HepG2 (cell line): ENCODE data around the gene CIROP. TPM values are rescaled to one million over a fixed set of nuclear protein-coding genes. Genes with fewer than 3 reads are reported as not detected.
A peak's percentile ranks its signal among the peaks of the same experiment; 100 is the strongest.

Experiments used
- ATAC-seq: fragments of 200-7000 bp; cut with Tn5 transposase; 3 replicates; pipeline ENCODE4 v1.9.1; 2020; ENCODE audit warnings: mild to moderate bottlenecking, moderate library complexity
- BruUV-seq: library from RNA; stranded (reverse); fragments of 400-500 nt; replicated peaks from 2 replicates; lab custom pipeline; 2021; lab: Mats Ljungman, UMichigan
- CTCF ChIA-PET: fragments of 300-600 bp; formaldehyde crosslinking; extraction: SDS; loops from one replicate; lab custom pipeline; 2021; ENCODE audit warnings: low total read pairs, inconsistent platforms, low intra/inter-chr PET ratio; lab: Yijun Ruan, JAX
- POLR2A ChIA-PET: fragments of 350-600 bp; sonication (Branson Sonifier 250); formaldehyde crosslinking; loops from one replicate; lab custom pipeline; 2020; ENCODE audit warnings: antibody characterized with exemption, inconsistent platforms; lab: Yijun Ruan, JAX
- DNase-seq: peaks from one replicate; pipeline ENCODE4 v3.0.0-alpha.2; 2015; ENCODE audit warnings: low spot score
- FAIRE-seq: peaks from 3 replicates; lab custom pipeline; 2011; peaks lifted over from hg19 to GRCh38; lab: Jason Lieb, UNC
- H2AFZ ChIP-seq: one replicate; pipeline ENCODE4 v1.6.1; 2011; ENCODE audit warnings: low read length, inconsistent platforms
- H3K27ac ChIP-seq: fragments of 300-600 bp; 3 replicates; pipeline ENCODE4 v1.8.0; 2011; ENCODE audit warnings: mixed run types, mild to moderate bottlenecking, mixed read lengths, low read length, inconsistent platforms; ENCODE audit not compliant: insufficient read depth; ENCODE audit errors: extremely low read length
- H3K27me3 ChIP-seq, 2 experiments: fragments of 200-600 bp in 1 of 2; 2 replicates in 1 of 2; 3 replicates in 1 of 2; pipeline versions ENCODE4 v1.6.0 to v1.8.0; 2011; ENCODE audit warnings: low read length in 2 of 2, mild to moderate bottlenecking in 2 of 2, moderate library complexity in 2 of 2, inconsistent platforms in 1 of 2; ENCODE audit not compliant: insufficient read depth in 2 of 2, control insufficient read depth in 1 of 2
- H3K36me3 ChIP-seq, 2 experiments: fragments of 200-600 bp in 1 of 2; replicated peaks in 1 of 2; 2 replicates in 1 of 2; 3 replicates in 1 of 2; pipeline versions ENCODE4 v1.5.1 to v1.8.0; 2011; ENCODE audit warnings: low read length in 2 of 2, inconsistent platforms in 1 of 2; ENCODE audit not compliant: insufficient read depth in 2 of 2, control insufficient read depth in 1 of 2
- H3K4me1 ChIP-seq: 2 replicates; pipeline ENCODE4 v1.5.1; 2012; ENCODE audit warnings: low read length, inconsistent platforms; ENCODE audit not compliant: insufficient read depth
- H3K4me2 ChIP-seq: 2 replicates; pipeline ENCODE4 v1.6.0; 2011; ENCODE audit warnings: low read depth, low read length, inconsistent platforms
- H3K4me3 ChIP-seq, 3 experiments: fragments of 200-600 bp in 1 of 3; sonication (generic), shearing (Covaris generic) in 1 of 3; replicated peaks in 1 of 3; 2 replicates each; pipeline ENCODE4 v1.5.1; 2011 to 2016; ENCODE audit warnings: low read length in 3 of 3, inconsistent platforms in 2 of 3, low read depth in 2 of 3, mild to moderate bottlenecking in 2 of 3, control low read depth in 1 of 3, mixed read lengths in 1 of 3; ENCODE audit not compliant: insufficient read depth in 1 of 3
- H3K79me2 ChIP-seq: one replicate; pipeline ENCODE4 v1.6.1; 2011; ENCODE audit warnings: low read length, inconsistent platforms; ENCODE audit not compliant: insufficient read depth
- H3K9ac ChIP-seq: 2 replicates; pipeline ENCODE4 v1.6.0; 2011; ENCODE audit warnings: mild to moderate bottlenecking, low read depth, low read length, inconsistent platforms; ENCODE audit not compliant: insufficient read depth
- H3K9me3 ChIP-seq: 2 replicates; pipeline ENCODE4 v1.5.1; 2012; ENCODE audit warnings: mild to moderate bottlenecking, low read length
- H4K20me1 ChIP-seq: 2 replicates; pipeline ENCODE4 v1.6.0; 2011; ENCODE audit warnings: inconsistent platforms, mild to moderate bottlenecking, low read length, moderate library complexity; ENCODE audit not compliant: insufficient read depth
- DNMT3B ChIP-seq: conservative IDR thresholded peaks from 2 replicates; pipeline ENCODE4 v1.6.1; 2016; ENCODE audit warnings: missing biosample characterization, control low read depth
- FOSL1 ChIP-seq: sonication (generic); formaldehyde crosslinking; IDR thresholded peaks from 2 replicates; pipeline ENCODE4 v1.9.0; 2021; ENCODE audit warnings: missing genetic modification reagents, borderline replicate concordance
- HHEX ChIP-seq: IDR thresholded peaks from 2 replicates; pipeline ENCODE4 v1.6.1; 2016; ENCODE audit warnings: control low read depth
- HMGXB3 ChIP-seq: sonication (generic); formaldehyde crosslinking; IDR thresholded peaks from 2 replicates; pipeline ENCODE4 v1.4.0; 2020; ENCODE audit warnings: missing genetic modification reagents, borderline replicate concordance
- ISL2 ChIP-seq: sonication (generic); formaldehyde crosslinking; IDR thresholded peaks from 2 replicates; pipeline ENCODE4 v1.5.0; 2020; ENCODE audit warnings: missing genetic modification reagents
- MAF1 ChIP-seq: sonication (generic); formaldehyde crosslinking; IDR thresholded peaks from 2 replicates; pipeline ENCODE4 v1.5.0; 2020; ENCODE audit warnings: missing genetic modification reagents, borderline replicate concordance
- NFE2 ChIP-seq: sonication (generic); formaldehyde crosslinking; IDR thresholded peaks from 2 replicates; pipeline ENCODE4 v1.4.0; 2020; ENCODE audit warnings: missing genetic modification reagents
- NR2F1 ChIP-seq, 2 experiments: fragments of 450-650 bp in 1 of 2; formaldehyde crosslinking in 1 of 2; IDR thresholded peaks; 2 replicates each; pipeline versions ENCODE4 v1.5.0 to v1.6.1; 2016 to 2020; ENCODE audit warnings: mild to moderate bottlenecking in 1 of 2, missing compliant biosample characterization in 1 of 2, missing genetic modification reagents in 1 of 2, moderate library complexity in 1 of 2
- SMARCC2 ChIP-seq: fragments of 450-650 bp; IDR thresholded peaks from 2 replicates; pipeline ENCODE4 v1.6.1; 2017; ENCODE audit warnings: antibody characterized with exemption, mild to moderate bottlenecking
- ZMYM4 ChIP-seq: sonication (generic); formaldehyde crosslinking; IDR thresholded peaks from 2 replicates; pipeline ENCODE4 v1.8.1; 2023; ENCODE audit warnings: mild to moderate bottlenecking, missing genetic modification reagents
- ZNF136 ChIP-seq: sonication (generic); formaldehyde crosslinking; IDR thresholded peaks from 2 replicates; pipeline ENCODE4 v1.8.1; 2022; ENCODE audit warnings: low read depth, mild to moderate bottlenecking, moderate library complexity, missing genetic modification reagents
- ZNF382 ChIP-seq: sonication (generic); formaldehyde crosslinking; IDR thresholded peaks from 2 replicates; pipeline ENCODE4 v1.5.0; 2020; ENCODE audit warnings: missing genetic modification reagents, mild to moderate bottlenecking, borderline replicate concordance
- ZNF678 ChIP-seq: sonication (generic); formaldehyde crosslinking; IDR thresholded peaks from 2 replicates; pipeline ENCODE4 v1.4.0; 2020; ENCODE audit warnings: mild to moderate bottlenecking, missing genetic modification reagents
- ZUFSP ChIP-seq: sonication (generic); formaldehyde crosslinking; IDR thresholded peaks from 2 replicates; pipeline ENCODE4 v1.9.0; 2021; ENCODE audit warnings: missing genetic modification reagents, mild to moderate bottlenecking, borderline replicate concordance
- WGBS: methylation state at CpG from one replicate; pipeline ENCODE4 v1.1.6; 2017; ENCODE audit warnings: low lambda C conversion rate; 5-methylcytosine and 5-hydroxymethylcytosine counted together
- in situ Hi-C: cut with HindIII; loops from 2 replicates; pipeline ENCODE4 v1.10.0; 2017; ENCODE audit warnings: low pct_unique_long_range_greater_than_20kb; ENCODE audit not compliant: extremely low pct_ligation_motif_present
- intact Hi-C: fragments of 100-400 bp; cut with micrococcal nuclease; formaldehyde crosslinking; loops from one replicate; pipeline ENCODE4 v1.10.0; 2022; ENCODE audit not compliant: unreplicated experiment
- polyA plus RNA-seq, 8 experiments: library from polyadenylated mRNA; depleted of rRNA in 3 of 8; stranded (reverse) in 7 of 8; unstranded in 1 of 8; fragments of >200 nt; fragmentation: Illumina TruSeq in 4 of 8; extraction: Trizol in 4 of 8; gene quantifications; 2 replicates each; pipeline versions ENCODE4 v1.2.1 to v1.2.3, GENCODE V29; 2011 to 2016; ENCODE audit warnings: low read depth in 4 of 8, missing spikeins in 1 of 8, mixed read lengths in 1 of 8; ENCODE audit not compliant: insufficient read depth in 1 of 8
- total RNA-seq, 5 experiments: library from RNA; depleted of rRNA; stranded (reverse); fragments of >200 nt; fragmentation: Illumina TruSeq; extraction: Trizol; gene quantifications; 2 replicates each; pipeline ENCODE4 v1.2.3, GENCODE V29; 2016; ENCODE audit warnings: low read depth in 1 of 5

The CIROP gene
- total and polyA plus RNA-seq, 2 of the 13 experiments (the other 11 are each of a cell fraction or from before 2014, with no cell fraction given) = 0.07 TPM; not detected in 1

DNA sequence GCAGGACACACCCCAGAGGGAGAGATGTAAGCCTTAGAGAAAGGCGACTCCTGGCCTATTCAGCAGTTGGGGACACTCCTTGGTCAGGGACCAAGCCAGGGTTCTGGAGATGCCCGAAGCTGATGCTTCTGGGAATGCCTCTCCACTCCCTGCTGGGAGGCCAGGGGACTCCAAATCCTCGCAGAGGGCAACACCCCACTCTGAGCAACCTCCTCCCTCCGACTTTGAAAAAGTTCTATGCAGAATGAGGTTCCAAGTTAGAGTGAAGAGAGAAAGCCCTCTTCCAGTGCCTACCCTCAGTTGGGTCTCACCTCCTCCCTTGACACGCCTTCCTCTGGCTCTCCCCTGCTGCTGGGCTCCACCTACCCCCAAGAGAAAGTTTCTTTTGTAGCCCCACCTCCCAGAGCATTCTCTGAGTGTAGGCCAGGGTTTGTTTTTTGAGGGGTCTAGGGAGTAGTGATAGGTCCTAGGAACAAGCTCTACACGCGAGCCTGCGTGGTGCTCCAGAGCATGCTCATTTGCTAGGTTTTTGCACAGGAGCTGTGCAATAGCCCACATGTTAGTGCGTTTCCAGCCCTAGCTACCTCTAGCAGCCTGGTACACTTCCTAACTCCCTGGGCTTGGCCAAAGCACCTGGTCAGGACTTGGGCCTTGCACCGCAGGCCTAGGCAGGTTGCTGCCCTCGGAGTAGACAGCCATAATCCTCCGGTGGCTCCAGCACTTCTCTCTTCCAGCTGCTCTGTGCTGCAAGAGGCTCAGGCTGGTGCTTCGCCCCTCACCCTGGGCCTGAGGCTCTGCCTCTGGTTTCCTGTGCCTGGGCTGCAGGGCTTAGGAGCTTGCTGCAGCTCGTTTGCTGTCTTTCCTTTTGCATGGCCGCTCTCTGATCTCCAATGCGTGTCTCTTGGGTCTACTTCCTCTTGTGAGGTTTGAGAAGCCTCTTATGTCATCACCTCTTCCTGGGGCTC, 14.9 kb upstream of the CIROP start (continued):
- TF ChIP-seq HMGXB3 = no peak
- TF ChIP-seq ZNF382 = no peak

- no peaks in the 10 kb centered on the region for H4K20me1 ChIP-seq
- TF ChIP-seq HHEX (CRISPR knock-in tag) = no peak
- no peak for TF ChIP-seq ZNF678 (CRISPR knock-in tag)
- no peak for TF ChIP-seq ISL2 (CRISPR knock-in tag)
- TF ChIP-seq ZNF136 (CRISPR knock-in tag) = no peak
- TF ChIP-seq NR2F1 (CRISPR knock-in tag; IDR thresholded peaks at IDR 0.05) = no peak
- TF ChIP-seq SMARCC2 = no peak
- no peak for TF ChIP-seq DNMT3B
- no peak for TF ChIP-seq ZMYM4 (CRISPR knock-in tag)
- no peak for TF ChIP-seq FOSL1 (CRISPR knock-in tag)
- TF ChIP-seq ZUFSP (CRISPR knock-in tag) = no peak
- TF ChIP-seq NFE2 (CRISPR knock-in tag) = no peak
- no peak for TF ChIP-seq MAF1 (CRISPR knock-in tag)
These were observed 13.9 kb upstream of the CIROP start, which contains the start of gene CEBPE for GRCh38 chr14:23118506-23119362. TSS of gene CEBPE (minus strand) at chr14:23119255. CDS start at chr14:23119091, 164 bp downstream.

More at GRCh38 chr14:23118506-23119362, 13.9 kb upstream of the CIROP start, which contains the start of gene CEBPE:
- ChIA-PET CTCF (interaction anchor here (1.2 to 9.6 kb wide), 2 partner anchors 47 to 66 kb away, joined by 3 to 493 read pairs; partner anchors contain the start of gene SLC7A8), POLR2A (interaction anchor here (2.2 kb wide), 1 partner anchor 23 kb away, joined by 17 read pairs; the partner anchor contains the start of genes ACIN1 and C14orf119)
- Histone ChIP-seq H3K4me3 (peak within 1 kb of the TSS; percentile 2 to 63 (median 14); a peak in 3 of 6 replicates), H3K4me2 (peak within 1 kb of the TSS; percentile 64), H3K9ac (peak within 1 kb of the TSS; percentile 19; the same call in 1 of the 2 replicates), H3K36me3 (no peaks in the 10 kb centered on the region), H3K4me1 (peaks cover 41% of the 10 kb centered on the region), H2AFZ (no peak within 1 kb of the TSS), H3K79me2 (no peaks in the 10 kb centered on the region), H3K9me3 (no peaks in the 10 kb centered on the region), H3K27ac (no peak within 1 kb of the TSS), H3K27me3 (peaks cover 52 to 94% of the 10 kb centered on the region in 2 experiments)
- in situ Hi-C loops (no loop called here), intact Hi-C loops (no loop called here)
- WGBS = 20% methylated on average over 32 of the region's 32 CpGs
- no peak for FAIRE-seq
- BruUV-seq = no TSS peak
- peak; percentile 20 for ATAC-seq
- DNase-seq = no peak
